ENCODE results near the gene LPXN.

- TF ChIP-seq, protein P1, sequence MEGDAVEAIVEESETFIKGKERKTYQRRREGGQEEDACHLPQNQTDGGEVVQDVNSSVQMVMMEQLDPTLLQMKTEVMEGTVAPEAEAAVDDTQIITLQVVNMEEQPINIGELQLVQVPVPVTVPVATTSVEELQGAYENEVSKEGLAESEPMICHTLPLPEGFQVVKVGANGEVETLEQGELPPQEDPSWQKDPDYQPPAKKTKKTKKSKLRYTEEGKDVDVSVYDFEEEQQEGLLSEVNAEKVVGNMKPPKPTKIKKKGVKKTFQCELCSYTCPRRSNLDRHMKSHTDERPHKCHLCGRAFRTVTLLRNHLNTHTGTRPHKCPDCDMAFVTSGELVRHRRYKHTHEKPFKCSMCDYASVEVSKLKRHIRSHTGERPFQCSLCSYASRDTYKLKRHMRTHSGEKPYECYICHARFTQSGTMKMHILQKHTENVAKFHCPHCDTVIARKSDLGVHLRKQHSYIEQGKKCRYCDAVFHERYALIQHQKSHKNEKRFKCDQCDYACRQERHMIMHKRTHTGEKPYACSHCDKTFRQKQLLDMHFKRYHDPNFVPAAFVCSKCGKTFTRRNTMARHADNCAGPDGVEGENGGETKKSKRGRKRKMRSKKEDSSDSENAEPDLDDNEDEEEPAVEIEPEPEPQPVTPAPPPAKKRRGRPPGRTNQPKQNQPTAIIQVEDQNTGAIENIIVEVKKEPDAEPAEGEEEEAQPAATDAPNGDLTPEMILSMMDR (IDR thresholded peaks at IDR 0.05): no peak
- TF ChIP-seq POLR2AphosphoS5 (IDR thresholded peaks at IDR 0.05) (no peak), POLR2A (IDR thresholded peaks at IDR 0.05) (no peak), EP300 (IDR thresholded peaks at IDR 0.05; ENCODE audit: low read depth) (no peak)
These were observed 2.1 kb downstream of the LPXN start for GRCh38 chr11:58573451-58574104.

Measured in transverse colon (tissue), 4 donors.